Activated CD4-positive, alpha-beta memory T cell treated with anti-CD3 and anti-CD28 coated beads, Interleukin-2, amount 10 ng/mL, durations not matched to agents 7 days and 5 days (primary cell): Measurements from ENCODE around the gene TBX2. TPM values are rescaled to one million over a fixed set of nuclear protein-coding genes. Genes with fewer than 3 reads are reported as not detected.

Experiments used
- CTCF ChIA-PET: fragments of 350-600 bp; sonication (Branson Sonifier 250); formaldehyde crosslinking; loops from one replicate; lab custom pipeline; 2021; ENCODE audit warnings: antibody characterized with exemption, inconsistent platforms; lab: Charles Lee
- POLR2A ChIA-PET: fragments of 350-600 bp; sonication (Branson Sonifier 250); formaldehyde crosslinking; loops from one replicate; lab custom pipeline; 2021; ENCODE audit warnings: antibody characterized with exemption; lab: Charles Lee
- DNase-seq: peaks from one replicate; pipeline ENCODE4 v3.0.0-alpha.2; 2020
- H3K27ac Mint-ChIP-seq: one replicate; pipeline ENCODE4 v1.8.0; 2021; ENCODE audit warnings: mild to moderate bottlenecking, mixed read lengths
- H3K27me3 Mint-ChIP-seq: one replicate; pipeline ENCODE4 v1.8.0; 2021; ENCODE audit warnings: mixed read lengths
- H3K36me3 Mint-ChIP-seq: one replicate; pipeline ENCODE4 v1.8.0; 2021; ENCODE audit warnings: low read depth, mixed read lengths
- H3K4me1 Mint-ChIP-seq: one replicate; pipeline ENCODE4 v1.8.0; 2021; ENCODE audit warnings: mixed read lengths
- H3K4me3 Mint-ChIP-seq: one replicate; pipeline ENCODE4 v1.8.0; 2021; ENCODE audit warnings: mild to moderate bottlenecking, mixed read lengths
- H3K9me3 Mint-ChIP-seq: one replicate; pipeline ENCODE4 v1.8.0; 2021; ENCODE audit warnings: mixed read lengths
- total RNA-seq, 2 experiments: library from RNA; stranded (reverse); gene quantifications; one replicate each; pipeline ENCODE4 v1.2.3, GENCODE V29; 2021

Gene TBX2
- total RNA-seq, 2 experiments from 2014 or later = not detected

DNA sequence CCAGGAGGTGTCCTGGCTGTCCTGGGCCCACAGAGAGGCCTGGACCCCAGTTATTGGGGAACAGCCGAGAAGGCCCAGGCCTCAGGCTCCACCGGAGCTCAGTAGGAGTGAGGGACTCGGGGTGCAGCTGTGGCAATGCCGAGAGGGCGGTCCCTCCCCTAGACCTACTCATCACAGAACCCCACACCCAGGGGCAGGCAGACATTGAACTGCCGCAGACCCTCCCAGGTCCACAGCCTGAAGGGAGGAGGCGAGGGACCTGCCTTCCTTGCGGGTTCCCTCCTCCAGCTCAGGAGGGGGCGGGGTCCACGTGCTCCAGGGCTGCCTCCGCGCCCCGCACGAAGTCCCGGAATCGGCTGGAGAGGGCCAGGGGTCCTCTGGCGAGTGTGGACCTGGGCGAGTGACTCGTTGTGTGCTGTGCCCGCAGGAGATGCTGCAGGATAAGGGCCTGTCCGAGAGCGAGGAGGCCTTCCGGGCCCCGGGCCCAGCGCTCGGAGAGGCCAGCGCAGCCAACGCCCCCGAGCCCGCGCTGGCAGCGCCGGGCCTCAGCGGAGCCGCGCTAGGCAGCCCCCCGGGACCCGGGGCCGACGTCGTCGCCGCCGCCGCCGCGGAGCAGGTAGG is 56.5 kb downstream of the TBX2 start:
- Mint-ChIP-seq H3K27me3 (peaks cover 79% of the 10 kb centered on the region), H3K4me1 (peaks cover 14% of the 10 kb centered on the region), H3K4me3 (no peak overlapping the region), H3K27ac (no peak overlapping the region), H3K9me3 (no peaks in the 10 kb centered on the region), H3K36me3 (peaks cover 3% of the 10 kb centered on the region)
- no peak for DNase-seq
- POLR2A ChIA-PET = no interaction called here
- CTCF ChIA-PET = no interaction called here

DNA sequence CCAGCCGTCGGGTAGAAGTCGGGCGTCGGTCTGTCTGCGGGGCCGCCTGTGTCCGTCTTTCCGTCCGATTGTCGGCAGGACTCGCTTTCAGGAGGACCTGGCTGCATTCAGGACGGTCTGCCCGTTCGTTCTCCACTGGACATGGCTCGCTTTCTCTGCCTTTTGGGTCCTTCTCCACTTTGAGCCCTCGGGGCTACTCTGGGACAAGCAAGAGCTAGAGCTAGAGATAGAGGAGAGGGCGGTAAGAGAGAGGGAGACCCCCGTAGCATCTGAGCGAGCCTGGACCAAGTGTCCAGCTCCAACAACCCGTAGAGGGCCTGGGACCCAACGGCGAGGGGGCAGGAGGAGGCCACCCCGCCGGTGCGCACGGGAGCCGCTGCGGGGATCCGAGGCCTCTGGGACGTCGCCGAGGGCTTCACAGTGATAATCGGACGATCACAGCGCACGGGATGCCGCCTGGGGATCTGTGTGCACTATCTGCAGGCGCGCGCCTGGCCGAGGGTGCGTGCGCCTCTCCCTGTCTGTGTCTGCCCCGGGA is 57.1 kb downstream of the TBX2 start:
- no peak for DNase-seq
- peaks cover 3% of the 10 kb centered on the region for H3K36me3 Mint-ChIP-seq
- peaks cover 14% of the 10 kb centered on the region for H3K4me1 Mint-ChIP-seq
- ChIA-PET CTCF (no interaction called here), POLR2A (interaction anchor here (1.1 kb wide), 1 partner anchor 9 kb away, joined by 4 read pairs; no protein-coding TSS in a partner anchor)
- H3K4me3 Mint-ChIP-seq = no peak overlapping the region
- no peak overlapping the region for H3K27ac Mint-ChIP-seq
- H3K27me3 Mint-ChIP-seq = peaks cover 83% of the 10 kb centered on the region
- no peaks in the 10 kb centered on the region for H3K9me3 Mint-ChIP-seq

- Mint-ChIP-seq H3K9me3 (no peaks in the 10 kb centered on the region), H3K36me3 (peaks cover 3% of the 10 kb centered on the region), H3K4me3 (peak overlapping the region; percentile 11), H3K27ac (no peak overlapping the region), H3K27me3 (peaks cover 86% of the 10 kb centered on the region), H3K4me1 (peaks cover 16% of the 10 kb centered on the region)
- CTCF ChIA-PET = no interaction called here
- POLR2A ChIA-PET = interaction anchor here (1.1 kb wide), 1 partner anchor 10 kb away, joined by 4 read pairs; no protein-coding TSS in a partner anchor
- peak; percentile 6 for DNase-seq
Observed at GRCh38 chr17:61457226-61457983, 57.8 kb downstream of the TBX2 start.

DNA sequence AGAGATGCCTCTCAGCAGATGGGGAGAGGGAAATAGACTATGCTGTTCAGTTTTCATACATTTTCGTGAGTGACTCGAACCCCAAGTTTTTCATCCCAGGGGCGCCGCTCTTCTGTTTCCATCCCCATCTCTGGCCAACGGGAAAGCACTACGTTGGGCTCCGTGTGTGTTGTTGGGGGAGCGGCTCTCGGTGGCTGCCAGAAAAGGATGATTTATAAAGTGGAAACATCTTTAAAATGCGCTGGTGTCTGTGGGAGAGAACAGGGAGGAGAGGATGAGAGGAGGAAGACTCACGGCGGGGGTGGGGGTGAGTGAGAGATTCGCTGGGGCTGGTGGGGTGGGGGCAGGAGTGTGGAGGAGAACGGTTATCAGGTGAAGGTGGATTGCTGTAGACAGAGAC is 58.4 kb downstream of the TBX2 start:
- Mint-ChIP-seq H3K4me1 (peaks cover 17% of the 10 kb centered on the region), H3K9me3 (no peaks in the 10 kb centered on the region), H3K27ac (no peak overlapping the region), H3K4me3 (no peak overlapping the region), H3K27me3 (peaks cover 86% of the 10 kb centered on the region), H3K36me3 (peaks cover 3% of the 10 kb centered on the region)
- peak; percentile 6 for DNase-seq
- CTCF ChIA-PET = no interaction called here
- POLR2A ChIA-PET = interaction anchor here (1.1 kb wide), 1 partner anchor 11 kb away, joined by 4 read pairs; no protein-coding TSS in a partner anchor

DNA sequence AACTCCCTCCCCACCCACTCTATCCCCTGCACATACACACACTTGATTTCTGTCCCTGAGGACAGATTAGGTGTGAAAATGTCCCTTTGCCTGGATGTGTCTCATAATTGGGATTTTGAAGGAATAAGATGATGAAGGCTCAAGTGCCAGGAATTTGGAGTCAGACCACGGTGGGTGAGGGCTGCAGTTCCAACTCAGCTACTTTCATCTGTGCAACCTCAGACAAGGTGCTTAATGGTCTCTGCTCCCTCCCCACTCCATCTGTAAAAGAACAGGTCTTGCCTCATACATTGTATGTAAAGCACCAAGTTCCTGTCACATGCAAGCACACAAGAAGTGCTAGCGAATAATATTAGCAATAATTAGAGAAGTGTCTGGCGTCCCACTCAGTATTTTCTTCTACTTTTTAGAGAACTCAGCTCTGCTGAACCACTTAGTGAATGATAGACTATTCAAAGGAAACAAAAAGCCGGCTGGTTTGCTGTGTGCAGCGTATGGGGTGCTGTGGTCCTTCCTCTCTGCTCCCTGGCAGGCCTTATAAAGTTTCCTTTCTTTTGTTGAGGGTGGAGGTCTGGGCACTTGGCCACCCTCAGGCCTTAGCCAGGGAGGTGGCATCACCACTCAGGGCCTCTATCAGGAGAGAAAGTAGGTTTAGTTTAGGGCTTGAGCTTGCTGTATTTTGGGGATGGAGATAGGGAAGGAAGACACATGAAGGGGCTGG is 58.9 kb downstream of the TBX2 start:
- Mint-ChIP-seq H3K4me1 (peaks cover 17% of the 10 kb centered on the region), H3K27me3 (peaks cover 85% of the 10 kb centered on the region), H3K36me3 (peaks cover 3% of the 10 kb centered on the region), H3K4me3 (no peak overlapping the region), H3K27ac (no peak overlapping the region), H3K9me3 (no peaks in the 10 kb centered on the region)
- DNase-seq = no peak
- ChIA-PET CTCF (no interaction called here), POLR2A (no interaction called here)

Other genes starting within 250 kb of the TBX2 start
- gene TBX4, start 52.6 kb downstream of the TBX2 start, total RNA-seq = not detected
- gene NACA2, start 191.4 kb downstream of the TBX2 start, total RNA-seq = not detected